CD14-positive monocyte (primary cell): Measurements from ENCODE around the gene CPN2. TPM values are rescaled to one million over a fixed set of nuclear protein-coding genes. Genes with fewer than 3 reads are reported as not detected.

ENCODE experiments used
- DNase-seq, 3 donors: peaks; one replicate each; pipeline ENCODE4 v3.0.0-alpha.2; 2011 to 2022
- H2AFZ ChIP-seq: 2 replicates; pipeline ENCODE4 v1.6.0; 2012; ENCODE audit warnings: mild to moderate bottlenecking, low read depth, low read length, inconsistent platforms; ENCODE audit not compliant: insufficient read depth, poor library complexity, severe bottlenecking
- H3K27ac ChIP-seq, 2 donors: 1 replicate in 1 of 2; 2 replicates in 1 of 2; pipeline ENCODE4 v1.5.1; 2012 to 2013; ENCODE audit warnings: low read length in 2 of 2, control low read depth in 1 of 2, inconsistent platforms in 1 of 2, low read depth in 1 of 2, mild to moderate bottlenecking in 1 of 2
- H3K27me3 ChIP-seq, 2 donors: one replicate each; pipeline versions ENCODE4 v1.6.0 to v1.6.1; 2011 to 2013; ENCODE audit warnings: low read length in 2 of 2; ENCODE audit not compliant: control insufficient read depth in 2 of 2, insufficient read depth in 2 of 2
- H3K36me3 ChIP-seq, 2 donors: replicated peaks in 1 of 2; 1 replicate in 1 of 2; 2 replicates in 1 of 2; pipeline versions ENCODE4 v1.5.1 to v1.6.1; 2012 to 2013; ENCODE audit warnings: low read length in 2 of 2, control low read depth in 1 of 2, inconsistent platforms in 1 of 2, mild to moderate bottlenecking in 1 of 2; ENCODE audit not compliant: insufficient read depth in 2 of 2, control insufficient read depth in 1 of 2
- H3K4me1 ChIP-seq, 2 donors: 1 replicate in 1 of 2; 2 replicates in 1 of 2; pipeline versions ENCODE4 v1.5.1 to v1.6.1; 2012 to 2013; ENCODE audit warnings: low read length in 2 of 2, control low read depth in 1 of 2, inconsistent platforms in 1 of 2, mild to moderate bottlenecking in 1 of 2, moderate library complexity in 1 of 2; ENCODE audit not compliant: insufficient read depth in 2 of 2, control insufficient read depth in 1 of 2
- H3K4me2 ChIP-seq: replicated peaks from 2 replicates; pipeline ENCODE3; 2012; ENCODE audit warnings: low read length, moderate library complexity, mild to moderate bottlenecking; ENCODE audit not compliant: poor library complexity, severe bottlenecking; ENCODE audit errors: extremely low read depth
- H3K4me3 ChIP-seq, 3 experiments: fragments of 200-600 bp in 1 of 3; sonication (generic) in 1 of 3; replicated peaks in 1 of 3; 1 replicate in 2 of 3; 2 replicates in 1 of 3; pipeline ENCODE4 v1.5.1; 2011 to 2013; ENCODE audit warnings: low read length in 3 of 3, mild to moderate bottlenecking in 3 of 3, control low read depth in 2 of 3, low read depth in 2 of 3, inconsistent platforms in 1 of 3, moderate library complexity in 1 of 3
- H3K79me2 ChIP-seq: 2 replicates; pipeline ENCODE4 v1.6.0; 2012; ENCODE audit warnings: mild to moderate bottlenecking, control low read depth, inconsistent platforms, low read length, moderate library complexity; ENCODE audit not compliant: insufficient read depth
- H3K9ac ChIP-seq: 2 replicates; pipeline ENCODE4 v1.6.0; 2017; ENCODE audit warnings: low read length, mild to moderate bottlenecking; ENCODE audit not compliant: insufficient read depth, poor library complexity, severe bottlenecking
- H3K9me3 ChIP-seq, 2 donors: replicated peaks in 1 of 2; 1 replicate in 1 of 2; 2 replicates in 1 of 2; pipeline versions ENCODE4 v1.5.1 to v1.6.1; 2012 to 2013; ENCODE audit warnings: low read length in 2 of 2, control low read depth in 1 of 2; ENCODE audit not compliant: control insufficient read depth in 1 of 2, insufficient read depth in 1 of 2
- H4K20me1 ChIP-seq: 2 replicates; pipeline ENCODE4 v1.6.0; 2012; ENCODE audit warnings: mild to moderate bottlenecking, low read length, control low read depth, moderate library complexity; ENCODE audit not compliant: insufficient read depth
- H3K27ac Mint-ChIP-seq, 7 donors: one replicate each; pipeline ENCODE4 v1.8.0; 2020; ENCODE audit warnings: mild to moderate bottlenecking in 7 of 7, mixed read lengths in 7 of 7, moderate library complexity in 6 of 7, inconsistent platforms in 2 of 7
- H3K27me3 Mint-ChIP-seq, 3 donors: one replicate each; pipeline ENCODE4 v1.8.0; 2021 to 2022; ENCODE audit warnings: low read depth in 3 of 3, mild to moderate bottlenecking in 3 of 3, mixed read lengths in 3 of 3, moderate library complexity in 3 of 3, inconsistent platforms in 1 of 3
- H3K36me3 Mint-ChIP-seq, 2 donors: one replicate each; pipeline ENCODE4 v1.8.0; 2020; ENCODE audit warnings: mixed read lengths in 2 of 2, inconsistent platforms in 1 of 2, mild to moderate bottlenecking in 1 of 2
- H3K4me1 Mint-ChIP-seq: one replicate; pipeline ENCODE4 v1.8.0; 2020; ENCODE audit warnings: mild to moderate bottlenecking, mixed read lengths
- H3K4me3 Mint-ChIP-seq, 2 donors: one replicate each; pipeline ENCODE4 v1.8.0; 2020; ENCODE audit warnings: mild to moderate bottlenecking in 2 of 2, mixed read lengths in 2 of 2, moderate library complexity in 1 of 2
- H3K9me3 Mint-ChIP-seq, 7 donors: one replicate each; pipeline ENCODE4 v1.8.0; 2020 to 2022; ENCODE audit warnings: mixed read lengths in 7 of 7, mild to moderate bottlenecking in 6 of 7, moderate library complexity in 6 of 7, inconsistent platforms in 2 of 7
- CTCF ChIP-seq: fragments of 200-600 bp; IDR thresholded peaks from one replicate; pipeline ENCODE4 v1.8.0; 2022; ENCODE audit warnings: antibody characterized with exemption, mild to moderate bottlenecking
- WGBS: methylation state at CpG from one replicate; pipeline ENCODE4 v1.1.5; 2013; ENCODE audit warnings: missing lambda C conversion rate; ENCODE audit not compliant: insufficient coverage; 5-methylcytosine and 5-hydroxymethylcytosine counted together
- intact Hi-C, 2 donors: fragments of 100-400 bp; cut with micrococcal nuclease; formaldehyde crosslinking; loops; one replicate each; pipeline versions ENCODE4 v1.15.0 to v1.15.1; 2023
- polyA plus RNA-seq, 3 donors: library from polyadenylated mRNA; depleted of rRNA in 1 of 3; unstranded in 2 of 3; stranded (reverse) in 1 of 3; fragments of 300-500 nt in 2 of 3; fragments of >200 nt in 1 of 3; fragmentation: Illumina TruSeq in 2 of 3; gene quantifications; 1 replicate in 2 of 3; 2 replicates in 1 of 3; pipeline ENCODE4 v1.2.3, GENCODE V29; 2012 to 2021

The CPN2 gene
- polyA plus RNA-seq, 3 donors, result not detected

GRCh38 chr3:194386066-194386465 lies 34.9 kb upstream of the CPN2 start:
- no peak overlapping the region for H3K4me2 ChIP-seq
- no peaks in the 10 kb centered on the region for H3K4me1 ChIP-seq
- no peak overlapping the region for H3K4me3 ChIP-seq
- no peak overlapping the region for H2AFZ ChIP-seq
- no peaks in the 10 kb centered on the region for H3K79me2 ChIP-seq
- peaks cover 2% of the 10 kb centered on the region for H3K4me1 Mint-ChIP-seq
- no peaks in the 10 kb centered on the region for H3K36me3 ChIP-seq
- H3K36me3 Mint-ChIP-seq, result no peaks in the 10 kb centered on the region
- H3K9me3 Mint-ChIP-seq, result peaks cover 5 to 7% (median 6%) of the 10 kb centered on the region in 7 donors
- peaks cover 0 to 2% of the 10 kb centered on the region in 2 donors for H3K27me3 ChIP-seq
- H3K27me3 Mint-ChIP-seq, result peaks cover 11 to 25% (median 22%) of the 10 kb centered on the region in 3 donors
- H3K4me3 Mint-ChIP-seq, result no peak overlapping the region
- H3K27ac Mint-ChIP-seq, result no peak overlapping the region
- 93% methylated on average over 13 of the region's 15 CpGs for WGBS
- DNase-seq, result no peak
- intact Hi-C loops, result no loop called here
- TF ChIP-seq CTCF, result no peak
- H3K27ac ChIP-seq, result no peak overlapping the region
- peaks cover 0 to 4% of the 10 kb centered on the region in 2 donors for H3K9me3 ChIP-seq
- no peak overlapping the region for H3K9ac ChIP-seq
- H4K20me1 ChIP-seq, result no peaks in the 10 kb centered on the region

GRCh38 chr3:194384569-194385001 lies 33.5 kb upstream of the CPN2 start:
- Histone ChIP-seq H3K27me3 (peaks cover 0 to 1% of the 10 kb centered on the region in 2 donors), H3K9ac (no peak overlapping the region), H3K4me3 (no peak overlapping the region), H4K20me1 (no peaks in the 10 kb centered on the region), H3K27ac (no peak overlapping the region), H3K9me3 (no peaks in the 10 kb centered on the region), H3K4me1 (no peaks in the 10 kb centered on the region), H3K36me3 (no peaks in the 10 kb centered on the region), H3K4me2 (no peak overlapping the region), H2AFZ (no peak overlapping the region), H3K79me2 (no peaks in the 10 kb centered on the region)
- H3K27me3 Mint-ChIP-seq, result peaks cover 15 to 20% (median 16%) of the 10 kb centered on the region in 3 donors
- no peak for DNase-seq
- intact Hi-C loops, result no loop called here
- H3K4me1 Mint-ChIP-seq, result peaks cover 2% of the 10 kb centered on the region
- no peak overlapping the region for H3K4me3 Mint-ChIP-seq
- no peak for TF ChIP-seq CTCF
- WGBS, result 93% methylated on average over 11 of the region's 12 CpGs
- H3K9me3 Mint-ChIP-seq, result no peaks in the 10 kb centered on the region
- H3K36me3 Mint-ChIP-seq, result no peaks in the 10 kb centered on the region
- no peak overlapping the region for H3K27ac Mint-ChIP-seq
